Endodermal cell (in vitro differentiated cells): ENCODE measurements around the gene FAM53A. TPM values are rescaled to one million over a fixed set of nuclear protein-coding genes. Genes with fewer than 3 reads are reported as not detected.
A peak's percentile ranks its signal among the peaks of the same experiment; 100 is the strongest.

Experiments used
- DNase-seq: peaks from one replicate; pipeline ENCODE4 v3.0.0-alpha.2; 2017
- H3K27ac ChIP-seq: 2 replicates; pipeline ENCODE4 v1.5.1; 2013; ENCODE audit warnings: mild to moderate bottlenecking, low read depth, low read length, moderate library complexity
- H3K27me3 ChIP-seq: 2 replicates; pipeline ENCODE4 v1.6.1; 2013; ENCODE audit warnings: mild to moderate bottlenecking, low read length, moderate library complexity; ENCODE audit not compliant: insufficient read depth, control insufficient read depth, poor library complexity, severe bottlenecking
- H3K36me3 ChIP-seq: 2 replicates; pipeline ENCODE4 v1.7.0; 2013; ENCODE audit warnings: mild to moderate bottlenecking, low read length, moderate library complexity; ENCODE audit not compliant: control insufficient read depth, insufficient read depth
- H3K4me1 ChIP-seq: one replicate; pipeline ENCODE4 v1.7.0; 2013; ENCODE audit warnings: low read length; ENCODE audit not compliant: control insufficient read depth, insufficient read depth
- H3K4me3 ChIP-seq: 2 replicates; pipeline ENCODE4 v1.5.1; 2013; ENCODE audit warnings: mild to moderate bottlenecking, low read length, moderate library complexity
- H3K9ac ChIP-seq: 2 replicates; pipeline ENCODE4 v1.6.1; 2013; ENCODE audit warnings: mild to moderate bottlenecking, low read length, moderate library complexity; ENCODE audit not compliant: poor library complexity, severe bottlenecking; ENCODE audit errors: extremely low read depth
- H3K9me3 ChIP-seq: 2 replicates; pipeline ENCODE4 v1.6.1; 2013; ENCODE audit warnings: mild to moderate bottlenecking, low read length, moderate library complexity; ENCODE audit not compliant: control insufficient read depth
- H3K27ac Mint-ChIP-seq: 2 replicates; pipeline ENCODE4 v1.8.0; 2020; ENCODE audit warnings: mixed read lengths
- H3K27me3 Mint-ChIP-seq: 2 replicates; pipeline ENCODE4 v1.8.0; 2021; ENCODE audit warnings: mild to moderate bottlenecking, mixed read lengths; ENCODE audit not compliant: insufficient read depth
- H3K36me3 Mint-ChIP-seq: 2 replicates; pipeline ENCODE4 v1.8.0; 2020; ENCODE audit warnings: low read depth, mixed read lengths
- H3K4me1 Mint-ChIP-seq: 2 replicates; pipeline ENCODE4 v1.8.0; 2020; ENCODE audit warnings: mixed read lengths
- H3K4me3 Mint-ChIP-seq: 2 replicates; pipeline ENCODE4 v1.8.0; 2020; ENCODE audit warnings: mild to moderate bottlenecking, moderate library complexity, mixed read lengths
- H3K9me3 Mint-ChIP-seq: 2 replicates; pipeline ENCODE4 v1.8.0; 2020; ENCODE audit warnings: mild to moderate bottlenecking, mixed read lengths
- WGBS, 2 experiments: methylation state at CpG; one replicate each; pipeline versions ENCODE4 v1.1.5 to v1.1.7; 2013; ENCODE audit warnings: missing lambda C conversion rate in 2 of 2, mixed read lengths in 1 of 2; ENCODE audit not compliant: insufficient coverage in 1 of 2, insufficient read length in 1 of 2; 5-methylcytosine and 5-hydroxymethylcytosine counted together
- total RNA-seq, 2 donors: library from RNA; stranded (reverse); fragmentation: NEBNext Ultra II Directional in 1 of 2; extraction: Animal tissue kit (Norgen Biotek cat#: 25700) in 1 of 2; gene quantifications; 2 replicates in 1 of 2; 3 replicates in 1 of 2; pipeline ENCODE4 v1.2.1, GENCODE V29; 2021
- TF ChIP-seq, protein P1 (sequence below): fragments of 200-600 bp; sonication (generic); conservative IDR thresholded peaks from 2 replicates; pipeline ENCODE4 v1.5.0; 2021; ENCODE audit warnings: antibody characterized with exemption, mild to moderate bottlenecking

Gene FAM53A
- total RNA-seq, 2 donors from 2014 or later, result 3.7 to 4.9 TPM

DNA sequence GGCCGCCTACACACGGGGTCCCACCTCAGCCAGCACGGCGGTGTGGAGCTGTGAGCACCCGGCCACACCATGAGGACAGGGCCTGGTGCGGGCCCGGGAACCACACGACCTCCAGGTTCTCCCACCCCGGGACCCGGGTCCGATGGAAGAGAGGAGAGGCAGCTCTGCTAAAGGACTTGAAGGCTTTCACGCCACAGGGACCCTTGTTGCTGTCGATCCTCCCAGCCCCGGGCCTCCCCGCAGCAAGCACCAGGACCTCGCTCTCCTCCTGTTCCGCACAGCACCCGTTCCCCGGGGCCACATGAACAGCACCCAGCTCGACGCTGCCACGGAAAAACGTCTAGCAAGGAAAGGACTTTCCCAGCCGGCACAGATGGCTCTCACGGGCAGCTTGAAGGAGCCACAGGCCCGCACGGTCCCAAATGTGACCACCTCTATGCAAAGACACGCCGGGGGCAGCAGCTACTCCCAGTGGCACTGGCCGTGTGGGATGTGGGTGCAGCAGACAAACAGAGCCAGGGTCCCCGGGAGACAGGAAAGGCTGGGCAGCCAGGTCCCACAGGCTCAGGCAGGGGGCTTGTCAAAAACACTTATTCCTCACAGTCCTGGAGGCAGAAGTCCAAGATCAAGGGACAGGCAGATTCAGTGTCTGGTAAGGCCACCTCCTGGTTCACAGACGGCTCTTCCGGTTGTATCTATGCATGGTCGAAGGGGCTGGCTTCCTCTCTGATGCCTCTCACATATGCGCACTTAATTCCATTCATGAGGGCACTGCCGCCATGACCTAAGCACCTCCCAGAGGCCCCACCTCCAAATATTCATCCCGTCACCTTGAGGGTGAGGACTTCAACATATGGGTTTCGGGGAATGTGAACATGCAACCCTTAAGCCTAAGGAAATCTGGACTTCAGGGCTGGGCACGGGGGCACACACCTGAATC is 24.7 kb downstream of the FAM53A start:
- Histone ChIP-seq H3K9ac (no peak overlapping the region), H3K27me3 (no peaks in the 10 kb centered on the region), H3K36me3 (no peaks in the 10 kb centered on the region), H3K4me3 (no peak overlapping the region), H3K4me1 (no peaks in the 10 kb centered on the region), H3K9me3 (no peaks in the 10 kb centered on the region), H3K27ac (no peak overlapping the region)
- Mint-ChIP-seq H3K36me3 (no peaks in the 10 kb centered on the region), H3K27ac (peak overlapping the region; percentile 17), H3K27me3 (no peaks in the 10 kb centered on the region), H3K4me3 (no peak overlapping the region), H3K4me1 (no peaks in the 10 kb centered on the region), H3K9me3 (no peaks in the 10 kb centered on the region)
- no peak for DNase-seq
- TF ChIP-seq, protein P1, sequence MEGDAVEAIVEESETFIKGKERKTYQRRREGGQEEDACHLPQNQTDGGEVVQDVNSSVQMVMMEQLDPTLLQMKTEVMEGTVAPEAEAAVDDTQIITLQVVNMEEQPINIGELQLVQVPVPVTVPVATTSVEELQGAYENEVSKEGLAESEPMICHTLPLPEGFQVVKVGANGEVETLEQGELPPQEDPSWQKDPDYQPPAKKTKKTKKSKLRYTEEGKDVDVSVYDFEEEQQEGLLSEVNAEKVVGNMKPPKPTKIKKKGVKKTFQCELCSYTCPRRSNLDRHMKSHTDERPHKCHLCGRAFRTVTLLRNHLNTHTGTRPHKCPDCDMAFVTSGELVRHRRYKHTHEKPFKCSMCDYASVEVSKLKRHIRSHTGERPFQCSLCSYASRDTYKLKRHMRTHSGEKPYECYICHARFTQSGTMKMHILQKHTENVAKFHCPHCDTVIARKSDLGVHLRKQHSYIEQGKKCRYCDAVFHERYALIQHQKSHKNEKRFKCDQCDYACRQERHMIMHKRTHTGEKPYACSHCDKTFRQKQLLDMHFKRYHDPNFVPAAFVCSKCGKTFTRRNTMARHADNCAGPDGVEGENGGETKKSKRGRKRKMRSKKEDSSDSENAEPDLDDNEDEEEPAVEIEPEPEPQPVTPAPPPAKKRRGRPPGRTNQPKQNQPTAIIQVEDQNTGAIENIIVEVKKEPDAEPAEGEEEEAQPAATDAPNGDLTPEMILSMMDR, result no peak
- WGBS, 2 experiments, result 90 to 93% methylated on average over 26 to 39 of the region's 39 CpGs

DNA sequence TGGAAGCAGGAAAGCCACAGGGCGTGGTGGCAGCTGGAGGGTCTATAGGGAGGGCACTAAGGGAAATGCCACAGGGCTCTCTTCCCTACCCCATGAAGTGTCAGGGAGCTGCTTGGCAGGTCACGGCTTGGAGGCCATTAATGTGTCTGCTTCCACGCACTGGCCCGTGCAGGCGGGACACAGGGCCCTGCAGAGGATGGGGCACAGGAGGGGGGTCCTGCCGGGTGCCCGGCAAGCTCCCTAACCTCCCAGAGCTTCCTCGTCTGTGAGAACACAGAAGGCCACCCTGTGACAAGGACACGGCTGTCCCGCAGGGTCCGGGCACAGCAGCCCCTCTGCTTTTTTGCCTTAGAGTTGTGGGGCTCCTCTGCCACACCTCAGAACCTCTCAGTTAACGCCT is 25.5 kb downstream of the FAM53A start:
- no peaks in the 10 kb centered on the region for H3K4me1 ChIP-seq
- Mint-ChIP-seq H3K36me3 (no peaks in the 10 kb centered on the region), H3K4me1 (no peaks in the 10 kb centered on the region), H3K27me3 (no peaks in the 10 kb centered on the region), H3K4me3 (no peak overlapping the region), H3K27ac (no peak overlapping the region), H3K9me3 (no peaks in the 10 kb centered on the region)
- H3K36me3 ChIP-seq, result no peaks in the 10 kb centered on the region
- no peak overlapping the region for H3K9ac ChIP-seq
- no peak for DNase-seq
- no peak overlapping the region for H3K4me3 ChIP-seq
- TF ChIP-seq, protein P1, result no peak
- WGBS, 2 experiments, result 90 to 91% methylated on average over 6 to 12 of the region's 12 CpGs
- no peak overlapping the region for H3K27ac ChIP-seq
- H3K9me3 ChIP-seq, result no peaks in the 10 kb centered on the region
- H3K27me3 ChIP-seq, result no peaks in the 10 kb centered on the region

DNA sequence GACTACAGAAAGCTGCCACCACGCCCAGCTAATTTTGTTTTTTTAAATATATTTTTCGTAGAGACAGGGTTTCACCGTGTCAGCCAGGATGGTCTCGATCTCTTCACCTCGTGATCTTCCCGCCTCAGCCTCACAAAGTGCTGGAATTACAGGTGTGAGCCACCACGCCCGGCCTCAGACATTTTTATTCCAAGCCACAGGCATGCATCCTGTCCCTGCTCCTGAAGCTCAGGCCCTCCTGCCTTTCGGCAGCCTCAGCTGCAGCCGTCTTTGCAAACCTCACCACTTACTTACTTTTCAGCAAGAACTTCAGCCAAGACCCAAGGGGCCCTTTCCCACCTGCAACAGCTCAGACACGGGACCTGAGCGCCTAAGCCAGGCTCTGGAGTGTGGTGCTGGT is 26.0 kb downstream of the FAM53A start:
- Histone ChIP-seq H3K36me3 (no peaks in the 10 kb centered on the region), H3K27me3 (no peaks in the 10 kb centered on the region), H3K4me1 (no peaks in the 10 kb centered on the region), H3K4me3 (no peak overlapping the region), H3K27ac (no peak overlapping the region), H3K9ac (no peak overlapping the region), H3K9me3 (no peaks in the 10 kb centered on the region)
- H3K27me3 Mint-ChIP-seq, result no peaks in the 10 kb centered on the region
- no peak for DNase-seq
- 92 to 94% methylated on average over 9 to 12 of the region's 12 CpGs for WGBS, 2 experiments
- no peaks in the 10 kb centered on the region for H3K36me3 Mint-ChIP-seq
- no peaks in the 10 kb centered on the region for H3K9me3 Mint-ChIP-seq
- no peak overlapping the region for H3K27ac Mint-ChIP-seq
- TF ChIP-seq, protein P1, result no peak
- H3K4me1 Mint-ChIP-seq, result no peaks in the 10 kb centered on the region
- H3K4me3 Mint-ChIP-seq, result no peak overlapping the region
